GM18511 (cell line): ENCODE data around the gene ARMH3.
A peak's percentile ranks its signal among the peaks of the same experiment; 100 is the strongest.

Experiments used
- ATAC-seq: cut with Tn5 transposase; IDR thresholded peaks from one replicate; pipeline ENCODE4 v1.9.1; 2021; ENCODE audit warnings: mild to moderate bottlenecking, moderate library complexity; ENCODE audit not compliant: unreplicated experiment

Gene ARMH3

GRCh38 chr10:101950213-101950612 is 105.8 kb downstream of the ARMH3 start:
- no peak for ATAC-seq

GRCh38 chr10:101941871-101942270 is 114.1 kb downstream of the ARMH3 start:
- no peak for ATAC-seq

GRCh38 chr10:101940916-101941315 is 115.1 kb downstream of the ARMH3 start:
- no peak for ATAC-seq

- ATAC-seq: no peak
Measured at GRCh38 chr10:101939729-101940128, 116.2 kb downstream of the ARMH3 start.

GRCh38 chr10:101939008-101939648 is 116.8 kb downstream of the ARMH3 start:
- no peak for ATAC-seq

- no peak for ATAC-seq
Measured at GRCh38 chr10:101938305-101939007, 117.5 kb downstream of the ARMH3 start.

GRCh38 chr10:101935431-101935830 is 120.5 kb downstream of the ARMH3 start:
- no peak for ATAC-seq

- no peak for ATAC-seq
Measured at GRCh38 chr10:101934686-101935305, 121.2 kb downstream of the ARMH3 start.

GRCh38 chr10:101933976-101934375 is 122.0 kb downstream of the ARMH3 start:
- no peak for ATAC-seq

- ATAC-seq: no peak
Measured at GRCh38 chr10:101932183-101932582, 123.8 kb downstream of the ARMH3 start.

GRCh38 chr10:101925027-101925426 is 130.9 kb downstream of the ARMH3 start:
- no peak for ATAC-seq

GRCh38 chr10:101923256-101923655 is 132.7 kb downstream of the ARMH3 start:
- ATAC-seq: no peak

- no peak for ATAC-seq
Measured at GRCh38 chr10:101922846-101923245, 133.1 kb downstream of the ARMH3 start.

- no peak for ATAC-seq
Measured at GRCh38 chr10:101920546-101920945, 135.4 kb downstream of the ARMH3 start.

GRCh38 chr10:101919026-101919770 is 136.8 kb downstream of the ARMH3 start:
- no peak for ATAC-seq

GRCh38 chr10:101912561-101913179 is 143.3 kb downstream of the ARMH3 start:
- no peak for ATAC-seq

- ATAC-seq: no peak
Measured at GRCh38 chr10:101906586-101907183, 149.3 kb downstream of the ARMH3 start.

GRCh38 chr10:101905251-101905650 is 150.7 kb downstream of the ARMH3 start:
- ATAC-seq: no peak

- peak; percentile 82 for ATAC-seq
Measured at GRCh38 chr10:101903827-101904550, 152.0 kb downstream of the ARMH3 start.

- no peak for ATAC-seq
Measured at GRCh38 chr10:101902820-101903145, 153.2 kb downstream of the ARMH3 start.
